NCI-H2196 (cell line): ENCODE results near the gene SEMA4D.

Experiments used
- DNase-seq: peaks from one replicate; lab custom pipeline; 2025; ENCODE audit not compliant: unreplicated experiment; lab: John Stamatoyannopoulos, UW

SEMA4D gene

GRCh38 chr9:89390068-89390555 is 107.8 kb downstream of the SEMA4D start:
- DNase-seq, result no peak

- DNase-seq, result no peak
Measured at GRCh38 chr9:89388868-89389177, 109.1 kb downstream of the SEMA4D start.

GRCh38 chr9:89388084-89388867 is 109.6 kb downstream of the SEMA4D start:
- peak; percentile 28 for DNase-seq

- DNase-seq, result peak; percentile 40
Measured at GRCh38 chr9:89387197-89387849, 110.6 kb downstream of the SEMA4D start.

GRCh38 chr9:89386797-89387196 is 111.1 kb downstream of the SEMA4D start:
- peak; percentile 83 for DNase-seq

- DNase-seq, result no peak
Measured at GRCh38 chr9:89386206-89386605, 111.7 kb downstream of the SEMA4D start.

- no peak for DNase-seq
Measured at GRCh38 chr9:89384783-89385182, 113.1 kb downstream of the SEMA4D start.

GRCh38 chr9:89383721-89384300 is 114.1 kb downstream of the SEMA4D start:
- no peak for DNase-seq

GRCh38 chr9:89383030-89383720 is 114.7 kb downstream of the SEMA4D start:
- DNase-seq, result no peak

- DNase-seq, result no peak
Measured at GRCh38 chr9:89382026-89382986, 115.6 kb downstream of the SEMA4D start.

GRCh38 chr9:89381308-89381609 is 116.7 kb downstream of the SEMA4D start:
- no peak for DNase-seq

GRCh38 chr9:89380437-89381307 is 117.2 kb downstream of the SEMA4D start:
- DNase-seq, result no peak

GRCh38 chr9:89379508-89380115 is 118.3 kb downstream of the SEMA4D start:
- no peak for DNase-seq

- DNase-seq, result no peak
Measured at GRCh38 chr9:89379031-89379430, 118.9 kb downstream of the SEMA4D start.

- no peak for DNase-seq
Measured at GRCh38 chr9:89378541-89378940, 119.4 kb downstream of the SEMA4D start.

GRCh38 chr9:89377411-89377810 is 120.5 kb downstream of the SEMA4D start:
- DNase-seq, result no peak

GRCh38 chr9:89376741-89377351 is 121.1 kb downstream of the SEMA4D start:
- no peak for DNase-seq

- no peak for DNase-seq
Measured at GRCh38 chr9:89376286-89376685, 121.6 kb downstream of the SEMA4D start.
